NCI-H524 (cell line): ENCODE measurements around the gene ZNF518A.
"Not testable (repeated sequence)": the region's sequence is repeated elsewhere in the genome, so short reads cannot be mapped to it uniquely, and the experiment has no call there.

Experiments
- DNase-seq, 2 experiments: peaks; one replicate each; lab custom pipeline; 2025; lab: John Stamatoyannopoulos, UW

Gene ZNF518A

GRCh38 chr10:96133135-96133534 is 3.0 kb downstream of the ZNF518A start:
- no peak for DNase-seq

GRCh38 chr10:96136810-96137209 is 6.7 kb downstream of the ZNF518A start:
- no peak for DNase-seq

- DNase-seq, result no peak
Measured at GRCh38 chr10:96137567-96137966, 7.5 kb downstream of the ZNF518A start.

- DNase-seq, result no peak
Measured at GRCh38 chr10:96138102-96138501, 8.0 kb downstream of the ZNF518A start.

GRCh38 chr10:96152437-96152836 is 22.3 kb downstream of the ZNF518A start:
- no peak for DNase-seq

- DNase-seq, result no peak
Measured at GRCh38 chr10:96153070-96153469, 23.0 kb downstream of the ZNF518A start.

GRCh38 chr10:96165726-96166125 is 35.6 kb downstream of the ZNF518A start:
- DNase-seq, result no peak

- no peak for DNase-seq
Measured at GRCh38 chr10:96168546-96168945, 38.4 kb downstream of the ZNF518A start.

- no peak for DNase-seq
Measured at GRCh38 chr10:96170230-96170629, 40.1 kb downstream of the ZNF518A start.

- no peak for DNase-seq
Measured at GRCh38 chr10:96172666-96173065, 42.6 kb downstream of the ZNF518A start.

GRCh38 chr10:96176985-96177384 is 46.9 kb downstream of the ZNF518A start:
- no peak for DNase-seq

- peak in 1 of 2 experiments; percentile 0 for DNase-seq
Measured at GRCh38 chr10:96188421-96188820, 58.3 kb downstream of the ZNF518A start.

GRCh38 chr10:96188916-96189315 is 58.8 kb downstream of the ZNF518A start:
- no peak for DNase-seq

- DNase-seq, result not testable (repeated sequence)
Measured at GRCh38 chr10:96189505-96189904, 59.4 kb downstream of the ZNF518A start.

GRCh38 chr10:96201525-96201924 is 71.4 kb downstream of the ZNF518A start:
- no peak for DNase-seq

GRCh38 chr10:96205580-96205979 is 75.5 kb downstream of the ZNF518A start:
- DNase-seq, result no peak

GRCh38 chr10:96208271-96208670 is 78.2 kb downstream of the ZNF518A start:
- no peak for DNase-seq

- DNase-seq, result no peak
Measured at GRCh38 chr10:96208946-96209345, 78.8 kb downstream of the ZNF518A start.

- DNase-seq, result no peak
Measured at GRCh38 chr10:96211764-96212163, 81.7 kb downstream of the ZNF518A start.

GRCh38 chr10:96212911-96213310 is 82.8 kb downstream of the ZNF518A start:
- DNase-seq, result no peak
